ENCODE results near the gene RAB31. TPM values are rescaled to one million over a fixed set of nuclear protein-coding genes. Genes with fewer than 3 reads are reported as not detected.
"Not testable (repeated sequence)": the region's sequence is repeated elsewhere in the genome, so short reads cannot be mapped to it uniquely, and the experiment has no call there.

The RAB31 gene, protein sequence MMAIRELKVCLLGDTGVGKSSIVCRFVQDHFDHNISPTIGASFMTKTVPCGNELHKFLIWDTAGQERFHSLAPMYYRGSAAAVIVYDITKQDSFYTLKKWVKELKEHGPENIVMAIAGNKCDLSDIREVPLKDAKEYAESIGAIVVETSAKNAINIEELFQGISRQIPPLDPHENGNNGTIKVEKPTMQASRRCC
- not detected for total RNA-seq

DNA sequence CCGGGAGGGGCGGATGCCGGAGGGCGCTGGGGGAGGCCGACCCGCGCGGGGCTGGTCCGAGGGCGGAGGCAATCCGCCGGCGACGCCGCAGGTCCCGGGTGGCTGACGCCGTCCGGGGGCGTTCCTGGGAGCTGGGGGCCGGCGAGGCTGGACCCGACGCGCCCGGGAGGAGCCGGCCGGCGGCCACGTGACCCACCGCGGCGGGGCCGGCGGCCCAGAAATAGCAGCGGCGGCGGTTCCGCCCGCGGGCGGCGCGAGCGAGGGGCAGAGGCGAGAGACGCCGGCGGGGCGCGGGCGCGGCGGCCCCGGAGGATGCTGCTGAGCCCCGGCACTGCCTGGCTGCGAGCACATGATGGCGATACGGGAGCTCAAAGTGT lies at the start of gene RAB31:
RAB31 (plus strand) TSS at position 245 of the 377 bp plus-strand sequence; CDS start at position 350, 105 bp downstream.
- ChIA-PET POLR2A (no interaction called here), CTCF (no interaction called here)
- ATAC-seq (peak; percentile 70), DNase-seq (no peak)
- H3K4me1 Mint-ChIP-seq (ENCODE audit: low read depth) = peaks cover 34% of the 10 kb centered on the region
- peaks cover 77% of the 10 kb centered on the region for H3K27me3 Mint-ChIP-seq (ENCODE audit: low read depth)
- no peaks in the 10 kb centered on the region for H3K36me3 Mint-ChIP-seq (ENCODE audit: low read depth)
- no peak within 1 kb of the TSS for H3K27ac Mint-ChIP-seq
- peak within 1 kb of the TSS; percentile 65 for H3K4me3 Mint-ChIP-seq
- H3K9me3 Mint-ChIP-seq (ENCODE audit: insufficient read depth) = no peaks in the 10 kb centered on the region

DNA sequence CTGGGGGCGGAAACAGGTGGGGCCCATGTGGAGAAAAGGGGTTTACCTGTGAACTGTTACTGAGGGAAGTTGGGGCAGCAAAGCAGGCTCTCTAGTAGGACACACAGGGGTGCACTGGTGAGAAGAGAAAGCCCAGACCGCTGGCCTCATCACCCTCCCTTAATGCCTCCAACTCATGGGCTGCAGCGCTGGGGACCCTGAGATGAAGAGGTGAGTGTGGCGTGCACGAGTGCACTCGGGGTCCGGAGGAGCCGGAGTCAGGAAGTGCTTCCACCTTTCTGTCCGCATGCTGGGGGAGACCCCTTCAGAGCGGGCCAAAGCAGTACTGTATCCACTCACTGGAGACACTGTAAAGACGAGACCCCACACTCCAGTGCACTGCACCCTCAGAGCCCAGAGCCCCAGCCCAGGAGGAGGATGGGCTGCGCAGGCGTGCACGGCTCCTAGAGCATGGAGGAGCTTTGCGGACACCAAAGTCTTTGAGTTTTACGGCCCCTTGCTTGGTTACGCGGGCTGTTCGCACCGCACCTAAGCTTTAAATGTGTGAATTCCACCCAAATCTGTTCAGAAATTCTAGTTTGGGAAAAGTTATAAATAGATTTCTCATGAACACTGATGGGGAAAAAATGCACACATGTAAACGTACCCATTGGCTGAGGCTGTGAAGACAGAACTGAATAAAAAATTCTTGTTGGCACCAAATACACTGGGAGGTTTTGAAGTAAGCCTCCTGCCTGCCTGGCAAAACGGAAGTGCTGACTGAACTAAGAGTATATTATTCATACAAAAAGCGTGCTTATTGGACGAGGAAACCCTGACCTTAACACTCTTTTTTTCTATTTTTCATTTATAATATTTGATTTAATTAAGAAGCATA lies 48.4 kb upstream of the RAB31 start:
- CTCF ChIA-PET = interaction anchor here (0.5 kb wide), 1 partner anchor 321 kb away, joined by 3 read pairs; no protein-coding TSS in a partner anchor
- no peak overlapping the region for H3K4me3 Mint-ChIP-seq
- no peak overlapping the region for H3K27ac Mint-ChIP-seq
- H3K27me3 Mint-ChIP-seq (ENCODE audit: low read depth) = peaks cover 3% of the 10 kb centered on the region
- H3K4me1 Mint-ChIP-seq (ENCODE audit: low read depth) = no peaks in the 10 kb centered on the region
- POLR2A ChIA-PET = no interaction called here
- DNase-seq (no peak), ATAC-seq (no peak)
- H3K36me3 Mint-ChIP-seq (ENCODE audit: low read depth) = no peaks in the 10 kb centered on the region
- H3K9me3 Mint-ChIP-seq (ENCODE audit: insufficient read depth) = no peaks in the 10 kb centered on the region

DNA sequence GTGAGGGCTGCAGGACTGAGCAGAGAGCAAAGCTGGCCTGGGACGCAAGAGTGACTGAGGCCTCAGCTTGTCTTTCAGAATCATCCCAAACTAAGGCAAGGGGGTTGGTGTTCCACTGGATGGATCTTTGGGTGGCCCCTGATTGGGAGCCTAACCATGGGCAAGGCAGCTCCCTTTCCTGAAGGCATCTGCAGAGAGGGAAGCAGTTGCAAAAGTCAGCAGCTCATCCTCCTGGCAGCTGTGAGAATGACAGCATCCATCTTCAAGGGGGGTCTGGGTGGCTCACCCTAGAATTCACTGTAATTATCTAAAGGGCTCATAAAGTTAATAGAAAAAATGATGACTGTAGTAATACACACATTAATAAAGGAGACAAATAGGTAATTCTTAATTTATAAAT lies 46.5 kb upstream of the RAB31 start:
- H3K9me3 Mint-ChIP-seq (ENCODE audit: insufficient read depth) = no peaks in the 10 kb centered on the region

DNA sequence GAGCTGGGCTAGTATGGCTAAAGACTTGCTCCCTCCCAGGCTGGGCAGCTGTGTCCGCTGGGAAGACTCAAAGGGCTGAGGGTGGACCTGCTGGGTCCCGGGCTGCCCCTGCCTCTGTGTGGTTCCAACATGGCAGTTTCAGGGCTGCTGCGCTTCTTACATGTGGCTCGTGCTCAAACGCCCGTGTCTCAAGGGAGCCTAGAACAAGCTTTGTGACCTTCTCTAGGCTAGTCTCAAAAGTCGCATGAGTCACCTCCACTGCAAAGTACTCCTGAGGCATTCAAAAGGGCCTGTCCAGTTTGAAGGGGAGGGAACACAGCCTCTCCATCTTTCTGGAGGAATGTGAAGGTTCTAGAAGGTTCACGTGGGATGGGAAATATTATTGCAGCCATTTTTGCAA lies 44.7 kb upstream of the RAB31 start:
- no peak overlapping the region for H3K27ac Mint-ChIP-seq
- no peaks in the 10 kb centered on the region for H3K36me3 Mint-ChIP-seq (ENCODE audit: low read depth)
- peaks cover 3% of the 10 kb centered on the region for H3K27me3 Mint-ChIP-seq (ENCODE audit: low read depth)
- ATAC-seq = no peak
- no peak for DNase-seq
- H3K4me3 Mint-ChIP-seq = no peak overlapping the region
- POLR2A ChIA-PET = no interaction called here
- no peaks in the 10 kb centered on the region for H3K9me3 Mint-ChIP-seq (ENCODE audit: insufficient read depth)
- CTCF ChIA-PET = no interaction called here
- no peaks in the 10 kb centered on the region for H3K4me1 Mint-ChIP-seq (ENCODE audit: low read depth)

More for the DNA sequence above, 46.5 kb upstream of the RAB31 start:
- H3K4me1 Mint-ChIP-seq (ENCODE audit: low read depth) = no peaks in the 10 kb centered on the region
- ChIA-PET CTCF (interaction anchor here (0.7 kb wide), 1 partner anchor 50 kb away, joined by 3 read pairs; no protein-coding TSS in a partner anchor), POLR2A (no interaction called here)
- H3K27me3 Mint-ChIP-seq (ENCODE audit: low read depth) = peaks cover 3% of the 10 kb centered on the region
- no peak overlapping the region for H3K4me3 Mint-ChIP-seq
- no peak overlapping the region for H3K27ac Mint-ChIP-seq
- H3K36me3 Mint-ChIP-seq (ENCODE audit: low read depth) = no peaks in the 10 kb centered on the region
- no peak for ATAC-seq
- DNase-seq = no peak

DNA sequence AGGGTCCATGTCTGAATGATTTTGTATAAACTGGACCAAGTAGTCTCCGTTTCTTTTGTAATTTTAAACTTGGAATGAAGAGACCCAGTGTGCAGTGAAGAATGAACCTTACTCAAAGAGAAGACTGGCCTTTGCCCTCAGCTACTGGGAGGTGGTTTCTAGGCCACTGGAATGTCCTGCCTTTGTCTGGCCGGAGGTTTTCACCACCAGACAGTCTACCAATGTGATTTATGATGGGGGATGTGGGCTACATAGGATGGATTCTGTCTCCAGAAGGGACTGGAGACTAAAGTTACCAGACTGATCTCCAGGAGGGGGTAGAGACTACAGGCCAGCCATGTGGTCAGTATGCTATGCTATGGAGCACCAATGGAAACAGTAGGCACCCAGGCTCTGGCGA lies 42.8 kb upstream of the RAB31 start:
- ATAC-seq (no peak), DNase-seq (no peak)
- H3K4me1 Mint-ChIP-seq (ENCODE audit: low read depth) = no peaks in the 10 kb centered on the region
- no peak overlapping the region for H3K4me3 Mint-ChIP-seq
- CTCF ChIA-PET = no interaction called here
- H3K9me3 Mint-ChIP-seq (ENCODE audit: insufficient read depth) = no peaks in the 10 kb centered on the region
- H3K27ac Mint-ChIP-seq = no peak overlapping the region
- POLR2A ChIA-PET = no interaction called here
- no peaks in the 10 kb centered on the region for H3K36me3 Mint-ChIP-seq (ENCODE audit: low read depth)
- peaks cover 7% of the 10 kb centered on the region for H3K27me3 Mint-ChIP-seq (ENCODE audit: low read depth)

DNA sequence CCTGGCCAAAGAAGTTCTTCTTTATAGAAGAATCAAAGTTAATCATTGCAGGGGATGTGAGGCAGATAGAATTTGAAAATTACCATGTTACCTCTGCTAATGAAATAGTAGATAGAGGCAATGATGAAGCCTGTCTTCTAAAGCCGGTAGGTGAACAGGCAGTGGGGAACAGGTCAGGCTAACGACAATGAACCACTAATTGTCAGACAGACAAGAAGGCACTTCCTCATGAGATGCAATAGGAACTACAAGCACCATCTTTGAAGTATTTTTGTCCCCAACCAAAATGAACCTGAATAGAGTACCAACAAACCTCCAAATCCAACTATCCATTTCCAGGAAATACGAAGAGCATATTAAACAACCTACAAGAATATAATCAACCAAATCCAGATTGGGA lies 41.6 kb upstream of the RAB31 start:
- ChIA-PET CTCF (no interaction called here), POLR2A (no interaction called here)
- Mint-ChIP-seq H3K4me1 (ENCODE audit: low read depth) (no peaks in the 10 kb centered on the region), H3K36me3 (ENCODE audit: low read depth) (no peaks in the 10 kb centered on the region), H3K27me3 (ENCODE audit: low read depth) (peaks cover 7% of the 10 kb centered on the region), H3K27ac (no peak overlapping the region), H3K4me3 (no peak overlapping the region), H3K9me3 (ENCODE audit: insufficient read depth) (no peaks in the 10 kb centered on the region)
- no peak for DNase-seq
- no peak for ATAC-seq

DNA sequence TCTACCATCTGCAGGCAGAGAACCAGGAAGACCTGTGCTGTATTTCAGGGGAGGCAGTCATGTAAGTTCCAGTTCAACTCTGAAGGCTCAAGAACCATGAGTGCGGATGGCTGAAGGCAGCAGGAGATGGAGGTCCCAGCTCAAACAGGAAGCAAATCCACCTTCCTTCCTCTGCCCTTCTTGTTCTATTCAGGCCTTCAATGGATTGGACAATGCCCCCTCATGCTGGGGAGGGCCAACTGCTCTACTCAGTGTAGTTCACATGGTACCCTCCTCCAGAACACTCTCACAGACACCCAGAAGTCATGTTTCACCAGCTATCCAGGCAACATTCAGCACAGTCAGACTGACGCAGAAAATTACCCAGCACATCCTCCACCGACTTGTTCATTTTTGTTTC lies 39.1 kb upstream of the RAB31 start:
- ChIA-PET POLR2A (no interaction called here), CTCF (no interaction called here)
- no peaks in the 10 kb centered on the region for H3K36me3 Mint-ChIP-seq (ENCODE audit: low read depth)
- H3K27me3 Mint-ChIP-seq (ENCODE audit: low read depth) = peaks cover 9% of the 10 kb centered on the region
- peaks cover 6% of the 10 kb centered on the region for H3K4me1 Mint-ChIP-seq (ENCODE audit: low read depth)
- no peaks in the 10 kb centered on the region for H3K9me3 Mint-ChIP-seq (ENCODE audit: insufficient read depth)
- H3K4me3 Mint-ChIP-seq = no peak overlapping the region
- no peak overlapping the region for H3K27ac Mint-ChIP-seq
- ATAC-seq = no peak
- no peak for DNase-seq

DNA sequence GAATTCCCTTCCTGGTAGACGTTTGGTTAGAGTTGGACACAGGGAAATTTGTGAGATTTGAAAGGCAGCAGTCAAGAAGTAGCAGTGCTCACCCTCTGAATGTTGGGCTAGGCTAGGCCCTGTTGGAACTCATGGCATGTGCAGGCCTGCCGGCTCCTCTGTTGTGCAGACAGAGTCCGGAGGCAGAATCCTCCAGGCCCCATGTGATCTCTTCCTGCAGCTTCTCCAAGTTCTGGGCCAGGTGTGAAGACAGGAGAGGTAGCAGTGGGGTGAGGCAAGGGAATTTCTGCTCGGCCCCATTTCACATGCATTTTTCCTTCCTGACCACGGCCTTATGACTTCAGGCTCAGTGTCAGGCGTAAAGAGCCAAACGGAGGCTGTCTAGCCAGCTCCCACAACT lies 36.9 kb upstream of the RAB31 start:
- Mint-ChIP-seq H3K4me3 (no peak overlapping the region), H3K27me3 (ENCODE audit: low read depth) (peaks cover 17% of the 10 kb centered on the region), H3K27ac (no peak overlapping the region), H3K36me3 (ENCODE audit: low read depth) (no peaks in the 10 kb centered on the region), H3K4me1 (ENCODE audit: low read depth) (peaks cover 6% of the 10 kb centered on the region), H3K9me3 (ENCODE audit: insufficient read depth) (no peaks in the 10 kb centered on the region)
- POLR2A ChIA-PET = no interaction called here
- ATAC-seq (no peak), DNase-seq (no peak)
- CTCF ChIA-PET = interaction anchor here (0.8 kb wide), 1 partner anchor 56 kb away, joined by 3 read pairs; no protein-coding TSS in a partner anchor

DNA sequence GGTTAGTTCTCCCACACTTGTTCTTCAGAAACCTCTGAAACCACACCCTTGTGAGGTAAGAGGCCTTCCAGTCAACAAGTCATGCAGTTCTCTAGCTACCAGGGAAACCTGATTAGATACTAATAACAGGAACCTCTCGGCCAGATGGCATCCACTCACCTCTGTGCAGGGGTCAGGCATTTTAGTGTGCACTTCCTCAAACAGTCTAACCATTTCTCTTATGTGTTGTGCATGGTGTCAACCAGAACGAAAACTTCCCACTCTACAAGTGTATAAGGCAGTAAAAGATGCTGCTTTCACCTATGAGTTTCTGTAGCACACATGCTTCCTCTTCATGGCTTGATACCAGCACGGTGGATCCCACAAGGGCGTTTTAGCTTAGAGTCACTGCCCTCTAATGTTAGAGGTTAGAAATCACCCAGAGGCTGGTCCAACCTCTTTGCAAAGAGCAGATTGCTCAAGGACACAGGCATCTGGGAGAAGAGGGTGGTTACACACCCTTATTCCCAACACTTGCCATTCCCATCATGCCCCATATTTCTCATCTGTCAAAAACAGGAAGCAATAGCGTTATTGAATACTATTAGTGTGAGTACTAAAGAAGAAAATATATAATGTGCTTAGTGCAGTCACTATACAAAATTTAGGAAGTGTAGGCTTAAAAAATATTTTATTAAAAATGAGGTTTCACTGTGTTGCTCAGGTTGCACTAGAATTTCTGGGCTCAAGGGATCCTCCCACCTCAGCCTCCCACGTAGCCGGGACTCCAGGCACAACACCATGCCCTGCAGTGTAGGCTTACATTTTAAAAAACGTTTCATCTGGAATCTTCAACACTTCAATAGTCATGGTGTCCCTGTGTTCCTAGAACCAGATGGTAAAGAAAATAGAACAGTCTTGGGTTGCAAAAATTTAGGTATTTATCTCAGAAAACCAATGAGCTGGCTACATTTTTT lies 34.5 kb upstream of the RAB31 start:
- no peak overlapping the region for H3K27ac Mint-ChIP-seq
- H3K4me3 Mint-ChIP-seq = no peak overlapping the region
- H3K36me3 Mint-ChIP-seq (ENCODE audit: low read depth) = no peaks in the 10 kb centered on the region
- peaks cover 25% of the 10 kb centered on the region for H3K27me3 Mint-ChIP-seq (ENCODE audit: low read depth)
- ATAC-seq (peak; percentile 70), DNase-seq (peak; percentile 42)
- ChIA-PET CTCF (interaction anchor here (0.7 to 2.0 kb wide), 3 partner anchors 58 to 98 kb away, joined by 3 to 9 read pairs (median 3); no protein-coding TSS in a partner anchor), POLR2A (no interaction called here)
- H3K4me1 Mint-ChIP-seq (ENCODE audit: low read depth) = peaks cover 6% of the 10 kb centered on the region
- no peaks in the 10 kb centered on the region for H3K9me3 Mint-ChIP-seq (ENCODE audit: insufficient read depth)

DNA sequence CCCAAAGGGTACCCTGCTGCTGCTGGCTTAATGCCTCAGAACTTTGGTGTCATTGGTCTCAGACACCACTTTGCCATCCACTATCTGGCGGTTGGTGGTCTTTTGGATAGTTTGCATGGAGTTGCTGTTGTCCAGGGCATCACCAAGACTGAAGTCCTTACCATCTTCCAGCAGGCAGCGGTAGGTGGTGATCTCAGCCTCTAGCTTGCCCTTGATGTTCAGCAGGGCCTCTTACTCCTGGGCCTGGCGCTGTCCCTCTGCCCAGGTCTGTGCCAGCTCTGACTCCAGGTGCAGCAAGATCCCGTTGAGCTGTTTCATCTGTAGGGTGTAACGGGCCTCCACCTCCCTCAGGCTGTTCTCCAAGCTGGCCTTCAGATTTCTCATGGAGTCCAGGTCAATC lies 29.9 kb upstream of the RAB31 start:
- DNase-seq; H3K4me1 Mint-ChIP-seq (ENCODE audit: low read depth); ATAC-seq; POLR2A ChIA-PET; CTCF ChIA-PET; H3K27ac Mint-ChIP-seq; H3K4me3 Mint-ChIP-seq; H3K36me3 Mint-ChIP-seq (ENCODE audit: low read depth); H3K9me3 Mint-ChIP-seq (ENCODE audit: insufficient read depth): not testable (repeated sequence)
- H3K27me3 Mint-ChIP-seq (ENCODE audit: low read depth) = peaks cover 42% of the 10 kb centered on the region

DNA sequence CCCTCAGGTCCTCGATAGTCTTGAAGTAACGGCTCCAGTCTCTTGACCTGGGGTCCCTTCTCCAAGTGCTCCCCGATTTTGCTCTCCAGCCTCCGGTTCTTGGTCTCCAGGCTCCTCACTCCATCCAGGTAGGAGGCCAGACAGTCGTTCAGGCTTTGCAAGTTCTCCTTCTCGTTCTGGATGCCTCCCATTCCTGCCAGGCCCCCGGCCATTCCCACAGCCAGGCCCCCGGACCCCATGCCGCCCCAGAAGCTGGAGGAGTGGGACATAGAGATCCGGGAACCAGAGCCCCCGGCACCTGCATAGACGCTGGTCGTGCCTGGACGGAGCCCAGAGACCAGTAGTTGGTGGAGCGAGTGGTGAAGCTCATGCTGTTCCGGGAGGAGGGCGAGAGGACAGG lies 29.0 kb upstream of the RAB31 start:
- H3K27me3 Mint-ChIP-seq (ENCODE audit: low read depth) = peaks cover 47% of the 10 kb centered on the region
- DNase-seq (no peak), ATAC-seq (no peak)
- CTCF ChIA-PET = no interaction called here
- H3K27ac Mint-ChIP-seq = no peak overlapping the region
- POLR2A ChIA-PET = no interaction called here
- H3K36me3 Mint-ChIP-seq (ENCODE audit: low read depth) = no peaks in the 10 kb centered on the region
- H3K4me1 Mint-ChIP-seq (ENCODE audit: low read depth) = no peaks in the 10 kb centered on the region
- no peak overlapping the region for H3K4me3 Mint-ChIP-seq
- H3K9me3 Mint-ChIP-seq (ENCODE audit: insufficient read depth) = no peaks in the 10 kb centered on the region

DNA sequence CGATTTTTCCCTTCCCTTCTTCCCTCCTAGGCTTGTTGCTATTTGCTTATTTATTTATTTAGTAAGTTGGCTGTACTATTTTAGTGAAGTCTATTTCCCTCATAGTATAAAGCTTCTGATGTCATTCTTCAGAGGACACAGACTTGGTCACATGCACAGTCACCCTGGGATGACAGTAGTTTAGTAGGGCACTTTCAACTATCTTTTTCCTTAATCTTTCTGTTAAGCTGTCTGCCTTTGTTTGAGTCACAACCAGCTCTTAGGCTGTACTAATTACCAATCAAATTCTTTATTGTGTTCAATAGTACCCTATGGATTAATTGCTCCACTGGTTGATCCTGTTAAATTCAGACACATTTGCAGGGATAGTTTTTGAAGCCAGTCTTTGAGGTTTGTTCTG lies 26.9 kb upstream of the RAB31 start:
- Mint-ChIP-seq H3K27ac (no peak overlapping the region), H3K27me3 (ENCODE audit: low read depth) (peaks cover 41% of the 10 kb centered on the region), H3K9me3 (ENCODE audit: insufficient read depth) (no peaks in the 10 kb centered on the region), H3K36me3 (ENCODE audit: low read depth) (no peaks in the 10 kb centered on the region), H3K4me3 (no peak overlapping the region), H3K4me1 (ENCODE audit: low read depth) (peaks cover 11% of the 10 kb centered on the region)
- DNase-seq (no peak), ATAC-seq (no peak)
- CTCF ChIA-PET = no interaction called here
- POLR2A ChIA-PET = no interaction called here
